CD1c-positive myeloid dendritic cell (primary cell): ENCODE results near the gene IRF6.

Source experiments
- DNase-seq: peaks from one replicate; pipeline ENCODE4 v3.0.0-alpha.2; 2016; ENCODE audit errors: extremely low spot score

The IRF6 gene

GRCh38 chr1:209759829-209760359 lies 46.0 kb downstream of the IRF6 start:
- DNase-seq, result no peak

DNA sequence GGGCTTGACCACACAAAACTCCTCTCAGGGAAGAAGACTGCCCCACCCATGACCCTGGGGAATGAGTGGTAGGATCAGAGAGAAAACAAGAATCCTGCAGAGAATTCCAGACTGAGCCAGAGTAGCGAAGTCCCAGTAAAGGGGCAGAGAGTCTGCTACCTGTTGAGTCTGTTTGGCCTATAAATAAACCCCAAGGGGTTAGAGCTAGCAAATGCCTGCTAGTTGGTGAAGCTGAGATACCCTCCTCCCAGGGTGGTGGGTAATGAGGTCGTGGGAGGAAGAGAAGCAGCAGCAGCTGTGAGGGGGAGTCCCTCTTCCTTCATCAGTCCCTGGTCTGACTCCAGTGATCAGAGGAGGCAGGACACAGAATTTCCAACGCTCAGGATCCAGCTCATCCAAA lies 47.5 kb downstream of the IRF6 start:
- no peak for DNase-seq

- peak; percentile 82 for DNase-seq
Observed at GRCh38 chr1:209756615-209757445, 49.1 kb downstream of the IRF6 start.

- DNase-seq, result peak; percentile 81
Observed at GRCh38 chr1:209755926-209756614, 49.9 kb downstream of the IRF6 start, which contains the start of gene TRAF3IP3. TSS of gene TRAF3IP3 (plus strand) at chr1:209756053. CDS start at chr1:209760040, 3,987 bp downstream.

DNA sequence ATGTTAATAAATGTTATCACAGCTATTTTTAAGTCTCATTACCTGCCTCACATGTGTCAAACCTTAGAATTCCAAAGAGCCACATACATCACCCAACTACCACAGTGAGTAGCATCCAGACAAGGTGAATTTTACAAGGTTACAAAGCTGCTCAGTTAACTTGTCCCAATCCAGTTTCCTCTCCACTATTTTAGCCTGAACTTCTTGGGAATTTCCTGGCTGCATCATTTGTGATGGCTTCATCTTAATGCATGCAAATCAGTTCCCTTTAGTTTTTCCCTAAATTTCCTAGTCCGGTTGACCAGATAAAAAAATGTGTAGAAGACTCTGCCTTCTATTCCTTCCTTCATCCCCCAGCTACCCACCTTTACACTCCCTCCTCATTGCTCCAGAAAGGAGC lies 50.7 kb downstream of the IRF6 start:
- DNase-seq, result no peak

GRCh38 chr1:209752890-209753289 lies 53.1 kb downstream of the IRF6 start:
- DNase-seq, result no peak

- peak; percentile 51 for DNase-seq
Observed at GRCh38 chr1:209751627-209752231, 54.2 kb downstream of the IRF6 start.

GRCh38 chr1:209749670-209750323 lies 56.1 kb downstream of the IRF6 start:
- DNase-seq, result no peak

DNA sequence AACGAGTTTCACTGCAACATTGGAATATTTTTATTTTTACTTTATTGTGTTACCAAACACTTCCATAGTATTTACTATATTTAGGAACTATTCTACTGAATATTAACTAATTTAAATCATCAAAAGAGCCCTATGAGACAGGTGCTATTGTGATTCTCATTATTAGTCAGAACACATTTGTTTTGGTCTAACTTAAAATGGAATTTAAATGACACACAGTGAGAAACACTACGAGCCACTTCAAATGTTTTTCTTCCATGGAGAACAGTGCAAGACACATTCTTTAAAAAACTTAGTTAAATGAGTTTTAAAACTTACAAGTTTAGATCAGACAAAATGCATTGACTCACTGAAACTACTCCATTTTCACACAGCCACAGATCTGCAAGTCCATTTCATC lies 56.7 kb downstream of the IRF6 start:
- no peak for DNase-seq

DNA sequence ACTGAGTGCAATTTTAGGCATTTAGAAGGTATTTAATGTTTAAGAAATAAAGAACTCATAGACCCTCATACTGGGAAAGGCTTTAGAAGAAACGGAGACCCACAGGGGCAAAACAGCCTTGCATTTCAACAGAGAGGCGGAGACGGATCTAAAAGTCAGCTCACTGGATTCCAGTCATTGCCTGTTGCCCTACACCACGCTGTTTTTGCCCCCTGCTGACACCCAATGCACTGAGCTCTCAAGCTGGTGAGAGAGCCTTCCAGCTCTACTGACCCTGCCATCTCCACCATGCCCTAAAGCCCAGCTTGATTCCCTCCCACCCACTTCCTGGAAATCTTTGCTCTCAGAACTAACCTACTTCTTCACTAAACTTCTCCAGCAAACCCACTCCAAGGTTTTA lies 57.3 kb downstream of the IRF6 start:
- peak; percentile 29 for DNase-seq

DNA sequence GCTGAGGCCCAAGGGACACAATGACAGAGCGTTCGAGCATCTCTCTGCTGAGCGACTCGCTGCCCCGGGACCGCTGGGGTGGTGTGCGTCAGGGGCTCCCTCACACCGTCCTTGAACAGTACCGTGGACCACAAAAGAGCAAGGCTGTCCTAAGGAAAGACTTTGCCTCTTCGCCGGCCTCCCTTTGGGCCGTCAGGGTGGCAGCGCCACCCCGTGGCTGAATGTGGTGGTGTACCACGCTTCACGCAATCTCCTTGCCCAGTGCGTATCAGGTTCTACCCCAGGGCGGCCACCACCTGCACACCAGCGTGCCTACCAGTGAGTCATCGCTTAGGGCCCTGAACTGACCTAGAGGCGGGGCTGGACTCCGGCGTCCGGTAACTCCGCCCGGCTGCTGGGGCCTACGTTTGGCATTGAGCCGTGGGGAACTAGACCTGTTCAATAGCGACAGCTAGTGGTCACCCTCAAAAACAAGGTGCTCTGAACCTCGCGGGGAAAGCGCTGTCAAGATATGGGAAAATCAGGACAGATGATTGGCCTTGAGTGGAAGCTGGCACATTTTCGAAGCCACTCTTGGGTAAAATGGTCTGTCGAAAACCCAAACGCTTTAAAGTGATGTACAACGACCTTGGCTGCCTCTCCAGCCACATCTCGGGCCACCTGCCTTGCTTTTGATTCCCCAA lies 58.2 kb downstream of the IRF6 start:
- DNase-seq, result peak; percentile 94

- no peak for DNase-seq
Observed at GRCh38 chr1:209746451-209747165, 59.3 kb downstream of the IRF6 start.

GRCh38 chr1:209743145-209743482 lies 62.8 kb downstream of the IRF6 start:
- no peak for DNase-seq

GRCh38 chr1:209742409-209743144 lies 63.4 kb downstream of the IRF6 start:
- DNase-seq, result no peak

DNA sequence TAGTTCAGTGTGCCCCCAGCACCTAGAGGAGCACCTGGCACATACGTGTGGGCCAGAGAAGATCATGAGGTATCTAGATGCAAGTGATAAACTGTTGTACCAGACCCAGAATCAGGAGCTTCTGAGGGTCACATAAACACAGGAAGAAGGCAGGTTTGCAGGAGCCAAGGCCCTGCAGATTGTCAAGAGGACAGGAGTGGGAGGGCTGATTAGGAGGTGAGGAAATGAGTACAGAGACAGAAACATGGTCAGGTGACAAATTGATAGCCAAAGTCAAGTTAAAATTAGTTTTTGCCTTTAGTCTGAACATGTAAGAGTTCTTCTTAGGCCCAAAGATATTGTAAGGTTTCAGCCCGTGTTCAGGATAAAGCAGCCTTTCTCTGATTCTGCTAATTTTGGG lies 64.1 kb downstream of the IRF6 start:
- DNase-seq, result no peak

DNA sequence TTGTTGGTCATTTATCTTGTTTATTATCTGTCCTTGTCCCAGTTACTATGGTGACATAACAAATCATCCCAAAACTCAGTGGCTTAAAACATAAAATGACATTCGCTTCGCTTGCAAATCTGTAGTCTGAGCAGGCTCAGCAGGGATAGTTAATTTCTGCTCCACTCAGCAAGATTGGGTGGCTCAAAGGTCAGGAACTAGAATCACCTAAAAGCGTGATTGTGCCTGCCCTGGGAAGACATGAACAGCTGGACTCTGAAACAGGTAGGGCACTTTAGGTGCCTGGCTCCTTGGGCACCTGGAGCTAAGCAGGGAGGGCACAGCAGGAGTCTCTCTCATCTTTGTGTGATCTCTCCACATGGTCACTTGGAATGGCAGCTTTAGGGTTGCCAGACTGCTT lies 64.7 kb downstream of the IRF6 start:
- no peak for DNase-seq

DNA sequence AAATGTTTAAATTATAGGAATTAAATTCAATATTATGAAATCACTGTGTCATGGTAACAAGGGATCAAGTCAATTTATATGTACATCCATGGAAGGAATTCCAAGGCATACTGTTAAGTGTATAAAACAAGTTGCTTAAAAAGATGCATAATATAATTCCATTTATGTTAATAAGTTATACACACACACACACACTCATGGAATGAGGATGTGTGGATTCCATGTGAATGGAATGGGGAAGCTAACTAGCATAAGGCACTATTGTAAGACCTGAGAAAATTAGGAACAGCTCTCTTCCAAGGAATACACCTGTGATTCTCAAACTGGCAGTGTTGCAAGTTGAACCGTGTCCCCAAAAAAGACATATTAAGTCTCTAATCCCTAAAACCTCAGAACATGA lies 67.7 kb downstream of the IRF6 start:
- DNase-seq, result peak; percentile 46

- no peak for DNase-seq
Observed at GRCh38 chr1:209737118-209737505, 68.8 kb downstream of the IRF6 start.

DNA sequence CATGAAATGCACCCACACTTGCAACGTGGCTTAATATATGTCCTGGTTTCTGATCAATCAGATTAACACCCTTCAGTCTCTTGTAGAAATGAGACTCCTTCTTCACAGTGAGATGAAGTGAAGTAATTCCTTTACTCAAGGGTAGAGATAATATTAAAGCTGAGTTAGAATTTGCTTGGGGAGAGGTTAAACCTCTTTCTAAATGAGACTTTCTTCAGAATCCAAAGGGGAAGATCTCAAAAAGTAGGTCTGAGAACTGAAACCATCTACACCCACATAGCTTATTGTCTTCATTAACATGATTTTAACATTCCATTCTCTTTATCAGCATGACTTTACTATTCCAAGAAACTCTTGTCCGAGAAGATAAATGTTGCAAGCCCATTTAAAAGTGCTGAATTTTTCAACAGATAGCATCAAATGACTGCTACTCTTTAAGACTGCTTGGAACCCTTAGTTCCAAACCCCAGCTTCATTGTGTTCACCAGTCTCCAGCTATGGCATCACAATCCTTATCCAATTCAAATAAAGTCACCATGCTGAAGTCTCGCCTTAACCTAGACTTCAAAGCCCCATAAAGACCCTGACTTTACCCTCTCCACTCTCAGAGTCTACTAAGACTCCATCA lies 69.3 kb downstream of the IRF6 start:
- DNase-seq, result peak; percentile 75
